Glomerular visceral epithelial cell (primary cell): ENCODE data around the gene IER5.
"Not testable (repeated sequence)": the region's sequence is repeated elsewhere in the genome, so short reads cannot be mapped to it uniquely, and the experiment has no call there.

Experiments
- DNase-seq: peaks from one replicate; pipeline ENCODE4 v3.0.0-alpha.2; 2016; ENCODE audit errors: extremely low spot score

IER5 gene

GRCh38 chr1:181115971-181116370 is 27.5 kb downstream of the IER5 start:
- DNase-seq, result not testable (repeated sequence)

- no peak for DNase-seq
These were observed 28.4 kb downstream of the IER5 start for GRCh38 chr1:181116819-181117390.

GRCh38 chr1:181117648-181118449 is 29.3 kb downstream of the IER5 start:
- no peak for DNase-seq

GRCh38 chr1:181119093-181119989 is 30.8 kb downstream of the IER5 start:
- DNase-seq, result no peak

- DNase-seq, result no peak
These were observed 32.4 kb downstream of the IER5 start for GRCh38 chr1:181120924-181121323.

GRCh38 chr1:181121498-181121897 is 33.0 kb downstream of the IER5 start:
- DNase-seq, result no peak

- DNase-seq, result no peak
These were observed 33.7 kb downstream of the IER5 start for GRCh38 chr1:181122222-181122621.

GRCh38 chr1:181123173-181123572 is 34.7 kb downstream of the IER5 start:
- DNase-seq, result no peak

GRCh38 chr1:181124291-181124751 is 35.8 kb downstream of the IER5 start:
- DNase-seq, result no peak

GRCh38 chr1:181126289-181126688 is 37.8 kb downstream of the IER5 start:
- no peak for DNase-seq

- DNase-seq, result peak; percentile 35
These were observed 38.5 kb downstream of the IER5 start for GRCh38 chr1:181126871-181127587.

GRCh38 chr1:181127898-181128453 is 39.5 kb downstream of the IER5 start:
- no peak for DNase-seq

- DNase-seq, result no peak
These were observed 40.3 kb downstream of the IER5 start for GRCh38 chr1:181128592-181129497.

GRCh38 chr1:181129771-181130606 is 41.5 kb downstream of the IER5 start:
- DNase-seq, result no peak

GRCh38 chr1:181131255-181131941 is 42.9 kb downstream of the IER5 start:
- no peak for DNase-seq

- no peak for DNase-seq
These were observed 45.0 kb downstream of the IER5 start for GRCh38 chr1:181133441-181133951.

GRCh38 chr1:181133969-181134418 is 45.5 kb downstream of the IER5 start:
- DNase-seq, result no peak
